K562 (cell line): Measurements from ENCODE around the gene FOCAD. TPM values are rescaled to one million over a fixed set of nuclear protein-coding genes. Genes with fewer than 3 reads are reported as not detected.

Experiments used
- ATAC-seq: fragments of 200-7000 bp; cut with Tn5 transposase; 3 replicates; pipeline ENCODE4 v1.9.1; 2020; ENCODE audit warnings: moderate library complexity
- BruUV-seq: library from RNA; stranded (reverse); fragments of 400-500 nt; replicated peaks from 2 replicates; lab custom pipeline; 2021; lab: Mats Ljungman, UMichigan
- CTCF ChIA-PET: fragments of 300-600 bp; formaldehyde crosslinking; extraction: SDS; loops from one replicate; lab custom pipeline; 2021; ENCODE audit warnings: low intra/inter-chr PET ratio; lab: Yijun Ruan, JAX
- POLR2A ChIA-PET: fragments of 300-600, 350-650 bp; sonication (Branson Sonifier 250); formaldehyde crosslinking; extraction: SDS; loops from one replicate; lab custom pipeline; 2021; ENCODE audit warnings: antibody characterized with exemption, inconsistent platforms; lab: Yijun Ruan, JAX
- DNase-seq, 4 experiments: peaks; one replicate each; pipeline versions ENCODE4 v3.0.0 to v3.0.0-alpha.2; 2011 to 2018; ENCODE audit warnings: low spot score in 3 of 4, mixed read lengths in 3 of 4; ENCODE audit errors: extremely low read depth in 1 of 4
- FAIRE-seq: peaks from 2 replicates; lab custom pipeline; 2011; peaks lifted over from hg19 to GRCh38; lab: Jason Lieb, UNC
- H2AFZ ChIP-seq: 2 replicates; pipeline ENCODE4 v1.6.0; 2011; ENCODE audit warnings: low read depth, low read length, control low read depth, inconsistent platforms
- H3K27ac ChIP-seq: fragments of 200-600 bp; 3 replicates; pipeline ENCODE4 v1.8.0; 2011; ENCODE audit warnings: low read depth, mild to moderate bottlenecking, control low read depth, inconsistent platforms, low read length, moderate library complexity, mixed read lengths; ENCODE audit errors: extremely low read depth
- H3K27me3 ChIP-seq, 2 experiments: fragments of 300-600 bp in 1 of 2; 2 replicates in 1 of 2; 3 replicates in 1 of 2; pipeline versions ENCODE4 v1.6.0 to v1.8.0; 2011; ENCODE audit warnings: inconsistent platforms in 2 of 2, low read length in 2 of 2, mild to moderate bottlenecking in 1 of 2, mixed read lengths in 1 of 2, moderate library complexity in 1 of 2; ENCODE audit not compliant: control insufficient read depth in 2 of 2, insufficient read depth in 2 of 2
- H3K36me3 ChIP-seq: fragments of 300-600 bp; 3 replicates; pipeline ENCODE4 v1.8.0; 2011; ENCODE audit warnings: mild to moderate bottlenecking, low read length, inconsistent platforms; ENCODE audit not compliant: control insufficient read depth, insufficient read depth
- H3K4me1 ChIP-seq, 2 experiments: fragments of 200-600 bp in 1 of 2; replicated peaks in 1 of 2; 2 replicates in 1 of 2; 3 replicates in 1 of 2; pipeline versions ENCODE4 v1.5.1 to v1.8.0; 2011; ENCODE audit warnings: inconsistent platforms in 2 of 2, low read length in 2 of 2, mild to moderate bottlenecking in 1 of 2, mixed read lengths in 1 of 2, moderate library complexity in 1 of 2; ENCODE audit not compliant: control insufficient read depth in 2 of 2, insufficient read depth in 2 of 2
- H3K4me2 ChIP-seq: 2 replicates; pipeline ENCODE4 v1.6.1; 2011; ENCODE audit warnings: low read length, control low read depth, inconsistent platforms, mixed read lengths; ENCODE audit not compliant: insufficient read depth
- H3K4me3 ChIP-seq: fragments of 200-600 bp; sonication (generic), shearing (Covaris generic); 2 replicates; pipeline ENCODE4 v1.5.1; 2016; ENCODE audit warnings: control low read depth, inconsistent platforms
- H3K79me2 ChIP-seq: fragments of 200-600 bp; 3 replicates; pipeline ENCODE4 v1.8.0; 2011; ENCODE audit warnings: low read length, inconsistent platforms; ENCODE audit not compliant: control insufficient read depth, insufficient read depth
- H3K9ac ChIP-seq, 2 experiments: 2 replicates each; pipeline versions ENCODE4 v1.6.0 to v1.6.1; 2011; ENCODE audit warnings: low read depth in 2 of 2, low read length in 2 of 2, control low read depth in 1 of 2, inconsistent platforms in 1 of 2, mild to moderate bottlenecking in 1 of 2, mixed read lengths in 1 of 2; ENCODE audit not compliant: insufficient read depth in 1 of 2
- H3K9me1 ChIP-seq: one replicate; pipeline ENCODE4 v1.6.0; 2011; ENCODE audit warnings: inconsistent platforms, mild to moderate bottlenecking, low read length, moderate library complexity; ENCODE audit not compliant: control insufficient read depth, insufficient read depth
- H3K9me3 ChIP-seq: replicated peaks from 2 replicates; pipeline ENCODE4 v1.5.1; 2011; ENCODE audit warnings: low read depth, low read length, inconsistent platforms; ENCODE audit not compliant: control insufficient read depth, insufficient read depth
- H4K20me1 ChIP-seq: replicated peaks from 2 replicates; pipeline ENCODE4 v1.6.1; 2011; ENCODE audit warnings: low read length, inconsistent platforms, mixed read lengths; ENCODE audit not compliant: control insufficient read depth, insufficient read depth
- ETV5 ChIP-seq: sonication (generic); formaldehyde crosslinking; IDR thresholded peaks from 2 replicates; pipeline ENCODE4 v1.4.0; 2020; ENCODE audit warnings: low read depth, mild to moderate bottlenecking, missing genetic modification reagents
- FOXK2 ChIP-seq, 2 experiments: fragments of 450-650 bp; IDR thresholded peaks in 1 of 2; conservative IDR thresholded peaks in 1 of 2; 2 replicates each; pipeline ENCODE4 v1.6.1; 2016; ENCODE audit warnings: low read depth in 2 of 2, mild to moderate bottlenecking in 1 of 2
- GATAD2B ChIP-seq: fragments of 450-650 bp; IDR thresholded peaks from 2 replicates; pipeline ENCODE4 v1.6.1; 2017; ENCODE audit warnings: mild to moderate bottlenecking, borderline replicate concordance
- NFIX ChIP-seq: fragments of 250-450 bp; sonication (Bioruptor Pico); IDR thresholded peaks from 2 replicates; pipeline ENCODE4 v1.4.0; 2020; ENCODE audit warnings: low read depth, mild to moderate bottlenecking, moderate library complexity
- RFX7 ChIP-seq: fragments of 250-450 bp; sonication (Bioruptor Pico); IDR thresholded peaks from 2 replicates; pipeline ENCODE4 v1.5.1; 2021; ENCODE audit warnings: mild to moderate bottlenecking
- SRSF7 ChIP-seq: fragments of 200-400 bp; formaldehyde crosslinking; optimal IDR thresholded peaks from 2 replicates; pipeline ENCODE3; 2017; ENCODE audit warnings: mild to moderate bottlenecking, low read depth, low read length
- STAT6 ChIP-seq: sonication (generic); formaldehyde crosslinking; IDR thresholded peaks from 2 replicates; pipeline ENCODE4 v1.8.1; 2023; ENCODE audit warnings: mild to moderate bottlenecking, missing genetic modification reagents
- ZHX1 ChIP-seq: fragments of 150-350 bp; conservative IDR thresholded peaks from 2 replicates; pipeline ENCODE4 v1.6.1; 2014; ENCODE audit warnings: low read length
- ZNF24 ChIP-seq: fragments of 450-650 bp; IDR thresholded peaks from 2 replicates; pipeline ENCODE4 v1.6.1; 2016
- WGBS: fragments of 100-300 bp; shearing (Covaris generic); methylation state at CpG from one replicate; pipeline ENCODE4 v1.1.6; 2016; ENCODE audit warnings: low coverage, mixed read lengths; ENCODE audit not compliant: insufficient coverage; ENCODE audit errors: missing lambda C conversion rate; 5-methylcytosine and 5-hydroxymethylcytosine counted together
- in situ Hi-C: fragments of 300-500 bp; cut with MboI; formaldehyde crosslinking; loops from 4 replicates; pipeline ENCODE4 v1.15.0; 2018; ENCODE audit warnings: inconsistent platforms, mixed read lengths
- intact Hi-C: fragments of 100-400 bp; cut with micrococcal nuclease; formaldehyde crosslinking; loops from 2 replicates; pipeline ENCODE4 v1.14.2; 2022
- polyA plus RNA-seq, 8 experiments: library from polyadenylated mRNA; depleted of rRNA in 4 of 8; stranded (reverse) in 5 of 8; unstranded in 3 of 8; fragments of >200 nt; fragmentation: Nextera tagmentation in 2 of 8; fragmentation: Illumina TruSeq in 1 of 8; extraction: Ambion mirVana in 2 of 8; extraction: Trizol in 1 of 8; gene quantifications; 2 replicates each; pipeline versions ENCODE4 v1.2.1 to v1.2.3, GENCODE V29; 2011 to 2014; ENCODE audit warnings: inconsistent platforms in 1 of 8, missing spikeins in 1 of 8
- total RNA-seq, 7 experiments: library from RNA; depleted of rRNA in 6 of 7; stranded (reverse); fragments of >200 nt in 6 of 7; fragmentation: Illumina TruSeq in 2 of 7; extraction: Trizol in 2 of 7; gene quantifications; 2 replicates each; pipeline versions ENCODE4 v1.2.1 to v1.2.3, GENCODE V29; 2011 to 2021; ENCODE audit warnings: low replicate concordance in 1 of 7
- TF ChIP-seq, protein P1 (sequence below): fragments of 450-650 bp; IDR thresholded peaks from 2 replicates; pipeline ENCODE4 v1.6.1; 2014; ENCODE audit warnings: low read depth, mild to moderate bottlenecking, moderate library complexity, borderline replicate concordance
- TF ChIP-seq, protein P2 (sequence below), 2 experiments: fragments of 200-800 bp in 1 of 2; sonication (Bioruptor generic) in 1 of 2; sonication (generic) in 1 of 2; formaldehyde crosslinking in 1 of 2; IDR thresholded peaks in 1 of 2; conservative IDR thresholded peaks in 1 of 2; 2 replicates each; pipeline versions ENCODE4 v1.5.0 to v1.6.1; 2016 to 2020; ENCODE audit warnings: missing compliant biosample characterization in 1 of 2, missing genetic modification characterization in 1 of 2, missing genetic modification reagents in 1 of 2

Gene FOCAD
- total and polyA plus RNA-seq, 9 of the 15 experiments (the other 6 are each of a cell fraction or from before 2014, with no cell fraction given): 0.13 to 2.4 (median 1.6) TPM

DNA sequence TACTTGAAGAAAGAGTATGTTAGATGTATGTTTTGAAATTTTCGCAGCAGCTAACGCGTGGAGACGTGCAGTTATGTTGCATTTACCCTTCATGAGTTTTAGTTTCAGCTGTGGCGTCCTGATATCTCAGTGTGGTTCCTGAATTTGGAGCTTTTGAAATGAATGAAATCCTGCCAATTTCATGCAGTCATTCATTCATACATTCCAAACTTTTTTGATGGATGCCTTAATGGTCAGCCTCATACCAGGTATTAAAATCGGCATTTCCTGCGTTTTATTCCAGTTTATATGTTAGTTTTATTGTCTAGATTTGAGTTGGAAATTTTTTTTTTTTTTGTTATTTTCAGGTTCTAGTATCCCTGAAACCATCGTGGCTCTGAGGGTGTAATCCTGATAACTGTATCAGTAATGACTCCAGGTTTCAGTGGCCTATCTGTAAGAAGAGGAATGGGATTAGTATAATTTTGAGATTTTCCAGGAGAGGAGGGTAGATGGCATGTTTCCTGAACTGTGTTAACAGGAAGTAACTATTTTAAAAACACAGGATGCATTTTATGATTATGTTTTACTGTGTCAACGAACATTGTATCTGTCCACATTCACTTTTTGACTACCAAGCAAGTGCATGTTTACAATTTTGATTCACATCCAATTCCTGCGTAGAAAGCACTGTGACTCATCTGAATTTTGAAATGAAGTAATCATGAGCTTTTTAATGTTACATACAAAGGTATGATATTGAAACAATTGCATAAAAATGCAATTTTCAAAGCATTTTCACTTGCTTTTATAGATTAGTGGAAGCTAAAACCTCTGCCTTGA, 1.0 kb downstream of the FOCAD start:
- FAIRE-seq: no peak
- intact Hi-C loops: no loop called here
- Histone ChIP-seq H4K20me1 (no peaks in the 10 kb centered on the region), H3K4me3 (peak overlapping the region; percentile 78), H3K27ac (peak overlapping the region; percentile 90), H3K79me2 (peaks cover 26% of the 10 kb centered on the region), H3K27me3 (no peaks in the 10 kb centered on the region), H2AFZ (peak overlapping the region; percentile 87), H3K4me1 (peaks cover 0 to 8% of the 10 kb centered on the region in 2 experiments; a peak in 2 of 5 replicates), H3K9me3 (no peaks in the 10 kb centered on the region), H3K4me2 (peak overlapping the region; percentile 92), H3K36me3 (no peaks in the 10 kb centered on the region), H3K9ac (peak overlapping the region; percentile 83 to 96; a peak in 3 of 4 replicates), H3K9me1 (no peaks in the 10 kb centered on the region)
- under 1% methylated on average over 10 of the region's 10 CpGs for WGBS
- TSS peak; percentile 38 for BruUV-seq
- no peak for DNase-seq
- no peak for ATAC-seq
- in situ Hi-C loops: no loop called here
- CTCF ChIA-PET: no interaction called here
- POLR2A ChIA-PET: interaction anchor here (0.7 to 1.5 kb wide), 6 partner anchors 9 to 28 kb away, joined by 3 to 4 read pairs (median 4); no protein-coding TSS in a partner anchor
- TF ChIP-seq, protein P1, sequence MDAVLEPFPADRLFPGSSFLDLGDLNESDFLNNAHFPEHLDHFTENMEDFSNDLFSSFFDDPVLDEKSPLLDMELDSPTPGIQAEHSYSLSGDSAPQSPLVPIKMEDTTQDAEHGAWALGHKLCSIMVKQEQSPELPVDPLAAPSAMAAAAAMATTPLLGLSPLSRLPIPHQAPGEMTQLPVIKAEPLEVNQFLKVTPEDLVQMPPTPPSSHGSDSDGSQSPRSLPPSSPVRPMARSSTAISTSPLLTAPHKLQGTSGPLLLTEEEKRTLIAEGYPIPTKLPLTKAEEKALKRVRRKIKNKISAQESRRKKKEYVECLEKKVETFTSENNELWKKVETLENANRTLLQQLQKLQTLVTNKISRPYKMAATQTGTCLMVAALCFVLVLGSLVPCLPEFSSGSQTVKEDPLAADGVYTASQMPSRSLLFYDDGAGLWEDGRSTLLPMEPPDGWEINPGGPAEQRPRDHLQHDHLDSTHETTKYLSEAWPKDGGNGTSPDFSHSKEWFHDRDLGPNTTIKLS: no peak
- peak in 1 of 2 experiments; percentile 46; a peak in 1 of 4 replicates for TF ChIP-seq FOXK2 (conservative IDR thresholded peaks at IDR 0.05 in 1 of 2, IDR thresholded peaks at IDR 0.05 in 1 of 2; ENCODE audit: low read depth in 2 of 2)
- no peak for TF ChIP-seq NFIX (CRISPR knock-in tag)
- no peak for TF ChIP-seq STAT6 (CRISPR knock-in tag)
- peak; percentile 83 for TF ChIP-seq ZNF24
- no peak for TF ChIP-seq RFX7 (CRISPR knock-in tag)
- TF ChIP-seq, protein P2, sequence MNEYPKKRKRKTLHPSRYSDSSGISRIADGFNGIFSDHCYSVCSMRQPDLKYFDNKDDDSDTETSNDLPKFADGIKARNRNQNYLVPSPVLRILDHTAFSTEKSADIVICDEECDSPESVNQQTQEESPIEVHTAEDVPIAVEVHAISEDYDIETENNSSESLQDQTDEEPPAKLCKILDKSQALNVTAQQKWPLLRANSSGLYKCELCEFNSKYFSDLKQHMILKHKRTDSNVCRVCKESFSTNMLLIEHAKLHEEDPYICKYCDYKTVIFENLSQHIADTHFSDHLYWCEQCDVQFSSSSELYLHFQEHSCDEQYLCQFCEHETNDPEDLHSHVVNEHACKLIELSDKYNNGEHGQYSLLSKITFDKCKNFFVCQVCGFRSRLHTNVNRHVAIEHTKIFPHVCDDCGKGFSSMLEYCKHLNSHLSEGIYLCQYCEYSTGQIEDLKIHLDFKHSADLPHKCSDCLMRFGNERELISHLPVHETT (CRISPR knock-in tag; conservative IDR thresholded peaks at IDR 0.05 in 1 of 2, IDR thresholded peaks at IDR 0.05 in 1 of 2): 0 out of 4 replicates have a peak, but pooled peaks of 1 of the 2 experiments have one; percentile 26
- TF ChIP-seq ZHX1: no peak
- no peak for TF ChIP-seq SRSF7
- TF ChIP-seq ETV5 (CRISPR knock-in tag): no peak
- TF ChIP-seq GATAD2B: no peak
